Measurements from ENCODE around the gene HLCS. TPM values are rescaled to one million over a fixed set of nuclear protein-coding genes. Genes with fewer than 3 reads are reported as not detected.

The HLCS gene
- total and polyA plus RNA-seq, 4 experiments from 2014 or later: 8.3 to 14.7 (median 11.3) TPM

GRCh38 chr21:36839735-36840134, 126.7 kb downstream of the HLCS start:
- intact Hi-C loops (cut with micrococcal nuclease): no loop called here
- POLR2A ChIA-PET (ENCODE audit: partially characterized antibody): interaction anchor here (0.5 kb wide), 1 partner anchor 16 kb away, joined by 3 read pairs; no protein-coding TSS in a partner anchor
- Mint-ChIP-seq H3K4me3 (no peak overlapping the region), H3K9me3 (no peaks in the 10 kb centered on the region), H3K36me3 (peaks cover 2 to 13% of the 10 kb centered on the region in 2 donors), H3K27me3 (no peaks in the 10 kb centered on the region), H3K27ac (no peak overlapping the region), H3K4me1 (peaks cover 0 to 2% (median 0%) of the 10 kb centered on the region in 4 donors)
- no peak for DNase-seq
- Histone ChIP-seq H3K27ac (ENCODE audit: low read depth, low read length) (no peak overlapping the region), H3K27me3 (ENCODE audit: insufficient read depth, low read length) (no peaks in the 10 kb centered on the region), H3K4me1 (ENCODE audit: insufficient read depth, low read length) (no peaks in the 10 kb centered on the region), H3K4me3 (ENCODE audit: low read length in 2 of 2) (no peak overlapping the region), H3K36me3 (ENCODE audit: insufficient read depth, low read length) (no peaks in the 10 kb centered on the region), H3K9me3 (ENCODE audit: control insufficient read depth in 1 of 2, low read length in 2 of 2) (no peaks in the 10 kb centered on the region)
- CTCF ChIA-PET (ENCODE audit: partially characterized antibody): no interaction called here

DNA sequence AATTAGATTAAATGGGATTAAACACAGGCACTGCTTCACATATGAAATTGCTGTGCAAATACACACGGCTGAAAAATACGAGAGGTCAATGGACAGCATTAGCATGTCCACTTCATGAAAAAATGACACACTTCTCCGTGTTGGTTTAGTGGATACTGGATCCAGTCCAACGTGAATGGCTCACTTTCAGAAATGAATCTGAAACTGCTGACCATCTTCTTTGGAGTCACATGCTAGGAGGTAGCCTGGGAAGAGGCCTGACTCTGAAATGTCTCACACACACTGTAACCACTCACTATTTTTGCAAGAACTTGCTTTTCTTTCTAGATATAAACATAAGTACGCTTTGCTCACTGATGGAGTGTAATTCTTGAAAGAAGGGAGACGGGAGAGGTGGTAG, 127.3 kb downstream of the HLCS start:
- Histone ChIP-seq H3K27me3 (ENCODE audit: insufficient read depth, low read length) (no peaks in the 10 kb centered on the region), H3K36me3 (ENCODE audit: insufficient read depth, low read length) (no peaks in the 10 kb centered on the region), H3K4me3 (ENCODE audit: low read length in 2 of 2) (no peak overlapping the region), H3K9me3 (ENCODE audit: control insufficient read depth in 1 of 2, low read length in 2 of 2) (no peaks in the 10 kb centered on the region), H3K27ac (ENCODE audit: low read depth, low read length) (no peak overlapping the region), H3K4me1 (ENCODE audit: insufficient read depth, low read length) (no peaks in the 10 kb centered on the region)
- Mint-ChIP-seq H3K27ac (no peak overlapping the region), H3K27me3 (no peaks in the 10 kb centered on the region), H3K4me1 (peaks cover 0 to 2% (median 0%) of the 10 kb centered on the region in 4 donors), H3K9me3 (no peaks in the 10 kb centered on the region), H3K4me3 (no peak overlapping the region), H3K36me3 (peaks cover 2 to 13% of the 10 kb centered on the region in 2 donors)
- CTCF ChIA-PET (ENCODE audit: partially characterized antibody): no interaction called here
- intact Hi-C loops (cut with micrococcal nuclease): no loop called here
- POLR2A ChIA-PET (ENCODE audit: partially characterized antibody): no interaction called here
- no peak for DNase-seq

- no peaks in the 10 kb centered on the region for H3K27me3 ChIP-seq (ENCODE audit: insufficient read depth, low read length)
- no peak for DNase-seq
- CTCF ChIA-PET (ENCODE audit: partially characterized antibody): no interaction called here
- no peaks in the 10 kb centered on the region for H3K36me3 ChIP-seq (ENCODE audit: insufficient read depth, low read length)
- H3K9me3 ChIP-seq (ENCODE audit: control insufficient read depth in 1 of 2, low read length in 2 of 2): no peaks in the 10 kb centered on the region
- no peaks in the 10 kb centered on the region for H3K4me1 ChIP-seq (ENCODE audit: insufficient read depth, low read length)
- Mint-ChIP-seq H3K27me3 (no peaks in the 10 kb centered on the region), H3K9me3 (no peaks in the 10 kb centered on the region), H3K27ac (no peak overlapping the region), H3K4me1 (peaks cover 3 to 10% (median 6%) of the 10 kb centered on the region in 4 donors), H3K36me3 (no peaks in the 10 kb centered on the region), H3K4me3 (no peak overlapping the region)
- H3K4me3 ChIP-seq (ENCODE audit: low read length in 2 of 2): no peak overlapping the region
- intact Hi-C loops (cut with micrococcal nuclease): no loop called here
- POLR2A ChIA-PET (ENCODE audit: partially characterized antibody): no interaction called here
- H3K27ac ChIP-seq (ENCODE audit: low read depth, low read length): no peak overlapping the region
These were observed 131.1 kb downstream of the HLCS start for GRCh38 chr21:36835383-36835795.

- H3K27ac ChIP-seq (ENCODE audit: low read depth, low read length): no peak overlapping the region
- no peaks in the 10 kb centered on the region for H3K27me3 ChIP-seq (ENCODE audit: insufficient read depth, low read length)
- ChIA-PET CTCF (ENCODE audit: partially characterized antibody) (no interaction called here), POLR2A (ENCODE audit: partially characterized antibody) (no interaction called here)
- H3K36me3 ChIP-seq (ENCODE audit: insufficient read depth, low read length): no peaks in the 10 kb centered on the region
- H3K4me1 Mint-ChIP-seq: peaks cover 3 to 10% (median 5%) of the 10 kb centered on the region in 4 donors
- no peak for DNase-seq
- no peaks in the 10 kb centered on the region for H3K9me3 Mint-ChIP-seq
- H3K9me3 ChIP-seq (ENCODE audit: control insufficient read depth in 1 of 2, low read length in 2 of 2): no peaks in the 10 kb centered on the region
- H3K27ac Mint-ChIP-seq: no peak overlapping the region
- no peaks in the 10 kb centered on the region for H3K27me3 Mint-ChIP-seq
- intact Hi-C loops (cut with micrococcal nuclease): no loop called here
- H3K4me1 ChIP-seq (ENCODE audit: insufficient read depth, low read length): no peaks in the 10 kb centered on the region
- H3K4me3 ChIP-seq (ENCODE audit: low read length in 2 of 2): no peak overlapping the region
- no peaks in the 10 kb centered on the region for H3K36me3 Mint-ChIP-seq
- no peak overlapping the region for H3K4me3 Mint-ChIP-seq
These were observed 132.3 kb downstream of the HLCS start for GRCh38 chr21:36834192-36834591.

DNA sequence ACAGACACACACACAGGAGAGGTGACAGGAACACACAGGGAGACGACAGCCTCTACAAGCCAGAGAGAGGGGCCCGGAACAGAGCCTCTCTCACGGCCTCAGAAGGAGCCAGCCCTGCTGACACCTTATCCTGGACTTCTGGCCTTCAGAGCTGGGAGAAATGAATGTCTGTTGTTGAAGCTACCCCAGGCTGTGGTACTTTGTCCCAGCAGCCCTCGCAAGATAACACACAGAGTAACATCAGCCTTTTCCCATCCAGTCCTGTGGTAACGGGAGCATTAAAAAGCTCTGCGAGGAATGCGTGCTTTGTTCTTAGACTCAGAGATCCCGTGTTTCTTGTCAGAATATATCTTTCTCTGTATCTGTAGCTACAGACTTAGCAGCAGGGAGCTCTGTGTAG, 136.4 kb downstream of the HLCS start:
- Mint-ChIP-seq H3K36me3 (peaks cover 3 to 4% of the 10 kb centered on the region in 2 donors), H3K9me3 (peaks cover 0 to 2% (median 0%) of the 10 kb centered on the region in 8 donors), H3K27ac (no peak overlapping the region), H3K27me3 (no peaks in the 10 kb centered on the region), H3K4me3 (no peak overlapping the region), H3K4me1 (peaks cover 3 to 10% (median 5%) of the 10 kb centered on the region in 4 donors)
- no peak for DNase-seq
- no peak overlapping the region for H3K27ac ChIP-seq (ENCODE audit: low read depth, low read length)
- intact Hi-C loops (cut with micrococcal nuclease): no loop called here
- ChIA-PET CTCF (ENCODE audit: partially characterized antibody) (interaction anchor here (1.2 kb wide), 1 partner anchor 160 kb away, joined by 3 read pairs; no protein-coding TSS in a partner anchor), POLR2A (ENCODE audit: partially characterized antibody) (no interaction called here)
- H3K4me3 ChIP-seq (ENCODE audit: low read length in 2 of 2): no peak overlapping the region
- no peaks in the 10 kb centered on the region for H3K27me3 ChIP-seq (ENCODE audit: insufficient read depth, low read length)
- no peaks in the 10 kb centered on the region for H3K4me1 ChIP-seq (ENCODE audit: insufficient read depth, low read length)
- H3K9me3 ChIP-seq (ENCODE audit: control insufficient read depth in 1 of 2, low read length in 2 of 2): no peaks in the 10 kb centered on the region
- H3K36me3 ChIP-seq (ENCODE audit: insufficient read depth, low read length): no peaks in the 10 kb centered on the region

DNA sequence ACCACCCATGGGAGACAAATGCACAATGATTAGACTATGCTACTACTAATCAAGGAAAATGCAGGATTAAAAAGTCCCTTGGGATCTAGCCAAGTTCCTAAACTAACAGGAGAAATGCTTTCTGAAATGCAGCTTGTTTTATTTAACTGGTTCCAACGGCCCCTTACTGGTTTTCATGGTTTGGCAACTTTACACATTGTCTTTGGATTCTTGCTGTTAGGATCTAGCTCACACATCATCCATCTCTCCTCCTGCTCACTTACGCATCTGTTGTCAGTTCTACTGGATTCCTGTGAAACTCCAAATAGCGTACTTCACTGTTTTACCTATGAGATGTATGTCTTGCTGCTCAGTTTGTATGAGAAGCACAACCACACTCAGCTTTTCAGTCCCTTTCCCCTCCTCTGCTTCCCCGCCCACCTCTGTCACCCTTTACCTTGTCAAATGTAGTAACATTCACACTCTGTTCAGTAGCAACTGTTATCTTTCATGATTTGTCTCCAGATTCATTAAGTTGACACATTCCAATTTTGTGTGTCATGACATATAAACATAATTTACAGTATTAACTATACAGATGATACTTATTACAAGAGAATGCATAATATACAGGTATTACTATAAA, 137.5 kb downstream of the HLCS start:
- intact Hi-C loops (cut with micrococcal nuclease): no loop called here
- ChIA-PET CTCF (ENCODE audit: partially characterized antibody) (no interaction called here), POLR2A (ENCODE audit: partially characterized antibody) (no interaction called here)
- no peak for DNase-seq
- H3K27me3 ChIP-seq (ENCODE audit: insufficient read depth, low read length): no peaks in the 10 kb centered on the region
- peaks cover 3 to 10% (median 5%) of the 10 kb centered on the region in 4 donors for H3K4me1 Mint-ChIP-seq
- no peak overlapping the region for H3K4me3 Mint-ChIP-seq
- H3K27me3 Mint-ChIP-seq: no peaks in the 10 kb centered on the region
- H3K4me1 ChIP-seq (ENCODE audit: insufficient read depth, low read length): no peaks in the 10 kb centered on the region
- H3K9me3 Mint-ChIP-seq: peaks cover 0 to 2% (median 0%) of the 10 kb centered on the region in 8 donors
- no peak overlapping the region for H3K27ac ChIP-seq (ENCODE audit: low read depth, low read length)
- peaks cover 11 to 14% of the 10 kb centered on the region in 2 donors for H3K36me3 Mint-ChIP-seq
- no peak overlapping the region for H3K4me3 ChIP-seq (ENCODE audit: low read length in 2 of 2)
- no peaks in the 10 kb centered on the region for H3K9me3 ChIP-seq (ENCODE audit: control insufficient read depth in 1 of 2, low read length in 2 of 2)
- H3K36me3 ChIP-seq (ENCODE audit: insufficient read depth, low read length): no peaks in the 10 kb centered on the region
- H3K27ac Mint-ChIP-seq: peak overlapping the region in 1 of 7 donors; percentile 59

- DNase-seq: no peak
- H3K36me3 ChIP-seq (ENCODE audit: insufficient read depth, low read length): no peaks in the 10 kb centered on the region
- no peaks in the 10 kb centered on the region for H3K27me3 Mint-ChIP-seq
- no peaks in the 10 kb centered on the region for H3K4me1 ChIP-seq (ENCODE audit: insufficient read depth, low read length)
- ChIA-PET POLR2A (ENCODE audit: partially characterized antibody) (no interaction called here), CTCF (ENCODE audit: partially characterized antibody) (no interaction called here)
- intact Hi-C loops (cut with micrococcal nuclease): no loop called here
- peaks cover 0 to 2% (median 0%) of the 10 kb centered on the region in 8 donors for H3K9me3 Mint-ChIP-seq
- no peaks in the 10 kb centered on the region for H3K27me3 ChIP-seq (ENCODE audit: insufficient read depth, low read length)
- no peaks in the 10 kb centered on the region for H3K9me3 ChIP-seq (ENCODE audit: control insufficient read depth in 1 of 2, low read length in 2 of 2)
- no peak overlapping the region for H3K27ac ChIP-seq (ENCODE audit: low read depth, low read length)
- H3K36me3 Mint-ChIP-seq: peaks cover 11 to 16% of the 10 kb centered on the region in 2 donors
- H3K4me3 Mint-ChIP-seq: no peak overlapping the region
- H3K4me3 ChIP-seq (ENCODE audit: low read length in 2 of 2): no peak overlapping the region
- H3K4me1 Mint-ChIP-seq: peaks cover 3 to 10% (median 5%) of the 10 kb centered on the region in 4 donors
- no peak overlapping the region for H3K27ac Mint-ChIP-seq
These were observed 138.3 kb downstream of the HLCS start for GRCh38 chr21:36828208-36828607.

Data from CD4-positive, alpha-beta memory T cell (primary cell).